Measurements from ENCODE around the gene EIF4E3.

Gene EIF4E3

DNA sequence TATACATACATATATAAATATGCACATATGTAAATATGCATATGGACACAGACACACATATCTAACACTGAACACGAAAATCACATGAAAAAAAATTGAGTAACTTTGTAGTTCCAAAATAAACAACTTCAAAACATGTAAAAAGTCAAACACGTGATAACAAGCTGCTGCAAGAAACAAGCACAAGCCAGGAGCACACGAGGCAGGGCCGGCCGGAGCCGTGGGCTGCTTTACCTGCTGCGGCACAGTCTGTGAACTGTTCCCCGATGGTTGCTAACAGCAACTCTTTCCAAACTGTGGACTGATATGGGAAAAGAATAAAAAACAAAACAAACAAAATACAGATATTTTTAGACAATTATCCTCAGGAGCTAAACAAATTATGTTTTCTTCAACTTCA lies 31.6 kb downstream of the EIF4E3 start:
- no peaks in the 10 kb centered on the region for H3K27me3 ChIP-seq (ENCODE audit: control insufficient read depth in 2 of 2, insufficient read depth in 2 of 2, low read length in 2 of 2)
- peaks cover 17 to 22% of the 10 kb centered on the region in 2 donors for H3K4me1 ChIP-seq (ENCODE audit: control insufficient read depth in 2 of 2, insufficient read depth in 2 of 2, low read length in 2 of 2)
- H3K9me3 ChIP-seq (ENCODE audit: control insufficient read depth in 2 of 2, low read length in 2 of 2): no peaks in the 10 kb centered on the region
- H3K4me3 ChIP-seq (ENCODE audit: low read length in 2 of 2): no peak overlapping the region
- H3K9ac ChIP-seq (ENCODE audit: low read depth in 1 of 2, low read length in 2 of 2): no peak overlapping the region
- peak overlapping the region in 1 of 2 donors; percentile 53 for H3K27ac ChIP-seq (ENCODE audit: low read depth in 2 of 2, low read length in 2 of 2)
- peaks cover 0 to 7% of the 10 kb centered on the region in 2 donors for H3K36me3 ChIP-seq (ENCODE audit: control insufficient read depth in 2 of 2, insufficient read depth in 2 of 2, low read length in 2 of 2)

DNA sequence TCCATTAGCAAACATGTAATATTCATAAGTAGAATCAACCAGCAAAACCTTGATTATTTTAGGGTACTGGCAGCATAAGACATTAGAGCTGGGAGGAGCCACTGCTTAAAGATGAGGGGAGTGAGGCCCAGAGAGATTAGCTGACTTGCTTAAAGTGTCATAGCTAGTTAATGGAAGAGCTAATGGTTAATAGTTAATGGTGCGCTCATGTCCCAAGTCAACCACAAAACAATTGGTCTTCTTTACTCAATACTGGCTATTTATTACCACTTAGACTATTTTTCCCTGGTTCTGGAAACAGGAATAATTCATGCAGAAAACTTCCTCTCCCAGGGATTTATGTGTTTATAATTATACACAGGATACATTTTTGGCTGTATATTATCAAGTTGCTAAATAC lies 33.1 kb downstream of the EIF4E3 start:
- Histone ChIP-seq H3K36me3 (ENCODE audit: control insufficient read depth in 2 of 2, insufficient read depth in 2 of 2, low read length in 2 of 2) (no peaks in the 10 kb centered on the region), H3K27me3 (ENCODE audit: control insufficient read depth in 2 of 2, insufficient read depth in 2 of 2, low read length in 2 of 2) (no peaks in the 10 kb centered on the region), H3K9ac (ENCODE audit: low read depth in 1 of 2, low read length in 2 of 2) (no peak overlapping the region), H3K27ac (ENCODE audit: low read depth in 2 of 2, low read length in 2 of 2) (no peak overlapping the region), H3K4me1 (ENCODE audit: control insufficient read depth in 2 of 2, insufficient read depth in 2 of 2, low read length in 2 of 2) (peaks cover 17 to 31% of the 10 kb centered on the region in 2 donors), H3K4me3 (ENCODE audit: low read length in 2 of 2) (no peak overlapping the region), H3K9me3 (ENCODE audit: control insufficient read depth in 2 of 2, low read length in 2 of 2) (no peaks in the 10 kb centered on the region)

GRCh38 chr3:71690341-71690841 lies 34.8 kb downstream of the EIF4E3 start:
- no peaks in the 10 kb centered on the region for H3K36me3 ChIP-seq (ENCODE audit: control insufficient read depth in 2 of 2, insufficient read depth in 2 of 2, low read length in 2 of 2)
- no peak overlapping the region for H3K4me3 ChIP-seq (ENCODE audit: low read length in 2 of 2)
- H3K27me3 ChIP-seq (ENCODE audit: control insufficient read depth in 2 of 2, insufficient read depth in 2 of 2, low read length in 2 of 2): no peaks in the 10 kb centered on the region
- no peaks in the 10 kb centered on the region for H3K9me3 ChIP-seq (ENCODE audit: control insufficient read depth in 2 of 2, low read length in 2 of 2)
- no peak overlapping the region for H3K9ac ChIP-seq (ENCODE audit: low read depth in 1 of 2, low read length in 2 of 2)
- H3K4me1 ChIP-seq (ENCODE audit: control insufficient read depth in 2 of 2, insufficient read depth in 2 of 2, low read length in 2 of 2): peaks cover 21 to 41% of the 10 kb centered on the region in 2 donors
- no peak overlapping the region for H3K27ac ChIP-seq (ENCODE audit: low read depth in 2 of 2, low read length in 2 of 2)

DNA sequence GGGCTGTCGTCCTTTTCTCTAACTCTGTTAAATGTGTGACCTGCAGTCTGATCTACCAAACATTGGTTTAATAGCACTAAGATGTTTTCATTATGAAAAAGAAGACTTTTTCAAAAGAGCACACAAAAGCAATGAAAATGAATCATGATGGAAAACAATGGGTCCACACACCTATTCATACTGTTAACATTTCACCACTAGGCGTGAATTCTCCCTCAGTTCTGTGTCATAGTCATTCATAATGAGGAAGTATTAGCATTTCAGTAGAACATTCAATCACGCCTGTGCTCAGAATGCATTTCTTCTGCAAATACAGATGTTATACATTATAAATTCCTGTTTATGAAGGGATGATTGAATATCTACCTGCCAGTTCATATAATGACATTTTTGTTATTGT lies 35.9 kb downstream of the EIF4E3 start:
- Histone ChIP-seq H3K4me1 (ENCODE audit: control insufficient read depth in 2 of 2, insufficient read depth in 2 of 2, low read length in 2 of 2) (peaks cover 23 to 40% of the 10 kb centered on the region in 2 donors), H3K27ac (ENCODE audit: low read depth in 2 of 2, low read length in 2 of 2) (no peak overlapping the region), H3K4me3 (ENCODE audit: low read length in 2 of 2) (no peak overlapping the region), H3K9ac (ENCODE audit: low read depth in 1 of 2, low read length in 2 of 2) (no peak overlapping the region), H3K36me3 (ENCODE audit: control insufficient read depth in 2 of 2, insufficient read depth in 2 of 2, low read length in 2 of 2) (no peaks in the 10 kb centered on the region), H3K9me3 (ENCODE audit: control insufficient read depth in 2 of 2, low read length in 2 of 2) (no peaks in the 10 kb centered on the region), H3K27me3 (ENCODE audit: control insufficient read depth in 2 of 2, insufficient read depth in 2 of 2, low read length in 2 of 2) (no peaks in the 10 kb centered on the region)

DNA sequence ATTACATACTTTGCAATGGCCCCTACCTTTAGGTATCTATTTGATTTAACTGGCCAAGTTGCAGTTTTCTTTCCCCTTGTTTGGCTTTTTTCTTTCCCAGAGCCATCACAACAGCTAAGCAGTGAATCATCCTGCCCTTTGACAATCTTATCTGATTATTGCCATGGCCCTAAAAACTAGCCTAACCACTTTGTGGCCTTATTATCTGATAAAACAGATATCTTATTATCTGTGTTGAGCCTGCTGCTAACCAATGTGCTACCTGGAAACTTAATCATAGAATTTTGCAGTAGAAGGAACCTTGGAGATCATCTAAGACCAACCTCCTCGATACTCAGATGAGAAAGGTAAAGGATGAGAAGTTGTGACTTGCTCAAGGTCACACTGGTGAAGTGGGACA lies 37.1 kb downstream of the EIF4E3 start:
- H3K4me1 ChIP-seq (ENCODE audit: control insufficient read depth in 2 of 2, insufficient read depth in 2 of 2, low read length in 2 of 2): peaks cover 17 to 41% of the 10 kb centered on the region in 2 donors
- H3K9ac ChIP-seq (ENCODE audit: low read depth in 1 of 2, low read length in 2 of 2): no peak overlapping the region
- peak overlapping the region; percentile 9 to 39 for H3K27ac ChIP-seq (ENCODE audit: low read depth in 2 of 2, low read length in 2 of 2)
- H3K27me3 ChIP-seq (ENCODE audit: control insufficient read depth in 2 of 2, insufficient read depth in 2 of 2, low read length in 2 of 2): no peaks in the 10 kb centered on the region
- H3K4me3 ChIP-seq (ENCODE audit: low read length in 2 of 2): no peak overlapping the region
- H3K9me3 ChIP-seq (ENCODE audit: control insufficient read depth in 2 of 2, low read length in 2 of 2): no peaks in the 10 kb centered on the region
- H3K36me3 ChIP-seq (ENCODE audit: control insufficient read depth in 2 of 2, insufficient read depth in 2 of 2, low read length in 2 of 2): no peaks in the 10 kb centered on the region

- peak overlapping the region in 1 of 2 donors; percentile 66 for H3K27ac ChIP-seq (ENCODE audit: low read depth in 2 of 2, low read length in 2 of 2)
- H3K9me3 ChIP-seq (ENCODE audit: control insufficient read depth in 2 of 2, low read length in 2 of 2): no peaks in the 10 kb centered on the region
- no peaks in the 10 kb centered on the region for H3K27me3 ChIP-seq (ENCODE audit: control insufficient read depth in 2 of 2, insufficient read depth in 2 of 2, low read length in 2 of 2)
- H3K4me1 ChIP-seq (ENCODE audit: control insufficient read depth in 2 of 2, insufficient read depth in 2 of 2, low read length in 2 of 2): peaks cover 11 to 47% of the 10 kb centered on the region in 2 donors
- no peak overlapping the region for H3K9ac ChIP-seq (ENCODE audit: low read depth in 1 of 2, low read length in 2 of 2)
- H3K36me3 ChIP-seq (ENCODE audit: control insufficient read depth in 2 of 2, insufficient read depth in 2 of 2, low read length in 2 of 2): no peaks in the 10 kb centered on the region
- H3K4me3 ChIP-seq (ENCODE audit: low read length in 2 of 2): no peak overlapping the region
Measured at GRCh38 chr3:71685686-71686085, 39.5 kb downstream of the EIF4E3 start.

- H3K27me3 ChIP-seq (ENCODE audit: control insufficient read depth in 2 of 2, insufficient read depth in 2 of 2, low read length in 2 of 2): no peaks in the 10 kb centered on the region
- no peaks in the 10 kb centered on the region for H3K9me3 ChIP-seq (ENCODE audit: control insufficient read depth in 2 of 2, low read length in 2 of 2)
- no peak overlapping the region for H3K27ac ChIP-seq (ENCODE audit: low read depth in 2 of 2, low read length in 2 of 2)
- no peaks in the 10 kb centered on the region for H3K36me3 ChIP-seq (ENCODE audit: control insufficient read depth in 2 of 2, insufficient read depth in 2 of 2, low read length in 2 of 2)
- H3K4me1 ChIP-seq (ENCODE audit: control insufficient read depth in 2 of 2, insufficient read depth in 2 of 2, low read length in 2 of 2): peaks cover 11 to 49% of the 10 kb centered on the region in 2 donors
- H3K4me3 ChIP-seq (ENCODE audit: low read length in 2 of 2): no peak overlapping the region
- no peak overlapping the region for H3K9ac ChIP-seq (ENCODE audit: low read depth in 1 of 2, low read length in 2 of 2)
Measured at GRCh38 chr3:71684757-71685386, 40.3 kb downstream of the EIF4E3 start.

GRCh38 chr3:71684046-71684756 lies 41.0 kb downstream of the EIF4E3 start:
- no peaks in the 10 kb centered on the region for H3K9me3 ChIP-seq (ENCODE audit: control insufficient read depth in 2 of 2, low read length in 2 of 2)
- H3K9ac ChIP-seq (ENCODE audit: low read depth in 1 of 2, low read length in 2 of 2): no peak overlapping the region
- H3K27ac ChIP-seq (ENCODE audit: low read depth in 2 of 2, low read length in 2 of 2): no peak overlapping the region
- no peaks in the 10 kb centered on the region for H3K27me3 ChIP-seq (ENCODE audit: control insufficient read depth in 2 of 2, insufficient read depth in 2 of 2, low read length in 2 of 2)
- no peak overlapping the region for H3K4me3 ChIP-seq (ENCODE audit: low read length in 2 of 2)
- no peaks in the 10 kb centered on the region for H3K36me3 ChIP-seq (ENCODE audit: control insufficient read depth in 2 of 2, insufficient read depth in 2 of 2, low read length in 2 of 2)
- H3K4me1 ChIP-seq (ENCODE audit: control insufficient read depth in 2 of 2, insufficient read depth in 2 of 2, low read length in 2 of 2): peaks cover 11 to 48% of the 10 kb centered on the region in 2 donors

DNA sequence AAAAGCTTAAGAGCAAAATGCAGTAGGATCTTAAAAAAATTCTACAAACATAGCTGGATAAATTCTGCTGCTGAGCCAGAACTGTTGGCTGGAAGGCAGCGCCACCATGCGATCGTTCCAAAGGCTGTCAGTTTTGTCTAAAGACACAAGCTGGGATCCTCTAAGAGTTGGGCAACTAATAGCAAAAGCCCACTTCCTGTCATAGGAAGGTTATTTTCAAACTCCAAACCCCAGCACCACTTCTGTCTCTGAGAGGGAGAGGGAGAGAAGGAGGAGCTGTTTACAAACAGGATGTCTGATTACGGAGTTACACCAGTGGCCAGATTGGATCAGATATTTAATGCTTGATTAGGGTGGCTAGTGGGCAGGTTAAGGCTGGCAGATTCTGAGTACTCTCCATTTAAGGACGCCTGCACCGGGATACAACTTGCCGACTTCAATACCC lies 44.0 kb downstream of the EIF4E3 start:
- no peaks in the 10 kb centered on the region for H3K36me3 ChIP-seq (ENCODE audit: control insufficient read depth in 2 of 2, insufficient read depth in 2 of 2, low read length in 2 of 2)
- H3K9ac ChIP-seq (ENCODE audit: low read depth in 1 of 2, low read length in 2 of 2): no peak overlapping the region
- H3K27me3 ChIP-seq (ENCODE audit: control insufficient read depth in 2 of 2, insufficient read depth in 2 of 2, low read length in 2 of 2): no peaks in the 10 kb centered on the region
- H3K4me3 ChIP-seq (ENCODE audit: low read length in 2 of 2): no peak overlapping the region
- H3K9me3 ChIP-seq (ENCODE audit: control insufficient read depth in 2 of 2, low read length in 2 of 2): no peaks in the 10 kb centered on the region
- peaks cover 11 to 34% of the 10 kb centered on the region in 2 donors for H3K4me1 ChIP-seq (ENCODE audit: control insufficient read depth in 2 of 2, insufficient read depth in 2 of 2, low read length in 2 of 2)
- no peak overlapping the region for H3K27ac ChIP-seq (ENCODE audit: low read depth in 2 of 2, low read length in 2 of 2)

DNA sequence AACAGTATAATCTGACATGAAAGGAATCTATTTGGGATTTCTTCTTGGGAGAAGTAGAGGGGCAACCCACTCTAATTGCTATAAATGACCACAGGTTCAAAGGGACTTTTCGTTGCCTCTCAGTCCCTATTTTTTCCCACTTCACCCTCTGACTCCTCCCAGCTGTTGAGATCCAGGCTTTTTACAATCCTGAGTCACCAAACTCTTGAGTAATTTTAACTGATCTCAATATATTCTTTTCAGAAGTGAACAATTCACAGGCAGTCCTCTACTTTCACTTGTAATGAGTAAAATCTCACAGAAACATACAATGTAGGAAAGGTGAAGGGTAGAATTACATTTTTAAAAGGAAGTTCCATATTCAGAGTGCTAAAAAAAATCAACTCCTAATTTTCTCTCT lies 44.6 kb downstream of the EIF4E3 start:
- peaks cover 8 to 28% of the 10 kb centered on the region in 2 donors for H3K4me1 ChIP-seq (ENCODE audit: control insufficient read depth in 2 of 2, insufficient read depth in 2 of 2, low read length in 2 of 2)
- H3K9ac ChIP-seq (ENCODE audit: low read depth in 1 of 2, low read length in 2 of 2): no peak overlapping the region
- H3K27ac ChIP-seq (ENCODE audit: low read depth in 2 of 2, low read length in 2 of 2): no peak overlapping the region
- H3K9me3 ChIP-seq (ENCODE audit: control insufficient read depth in 2 of 2, low read length in 2 of 2): no peaks in the 10 kb centered on the region
- H3K27me3 ChIP-seq (ENCODE audit: control insufficient read depth in 2 of 2, insufficient read depth in 2 of 2, low read length in 2 of 2): no peaks in the 10 kb centered on the region
- H3K36me3 ChIP-seq (ENCODE audit: control insufficient read depth in 2 of 2, insufficient read depth in 2 of 2, low read length in 2 of 2): no peaks in the 10 kb centered on the region
- H3K4me3 ChIP-seq (ENCODE audit: low read length in 2 of 2): no peak overlapping the region
